HG02642 (cell line): Measurements from ENCODE around the gene CLIP4.

Experiments
- ATAC-seq: cut with Tn5 transposase; IDR thresholded peaks from one replicate; pipeline ENCODE4 v1.9.1; 2021; ENCODE audit warnings: mild to moderate bottlenecking; ENCODE audit not compliant: unreplicated experiment, poor library complexity

CLIP4 gene

GRCh38 chr2:29235411-29235810 is 120.2 kb downstream of the CLIP4 start:
- ATAC-seq: no peak

- ATAC-seq: no peak
Measured at GRCh38 chr2:29236074-29236473, 120.9 kb downstream of the CLIP4 start.

GRCh38 chr2:29238497-29238896 is 123.3 kb downstream of the CLIP4 start:
- no peak for ATAC-seq
